Suprapubic skin (tissue), 4 donors: Measurements from ENCODE around the gene SERPIND1. TPM values are rescaled to one million over a fixed set of nuclear protein-coding genes. Genes with fewer than 3 reads are reported as not detected.

ENCODE experiments used
- DNase-seq, 2 donors: peaks; one replicate each; pipeline ENCODE4 v3.0.0-alpha.2; 2019; ENCODE audit warnings: low spot score in 2 of 2
- H3K27ac ChIP-seq: fragments of 200-600 bp; sonication (generic); one replicate; pipeline ENCODE4 v1.5.1; 2019
- H3K27me3 ChIP-seq: fragments of 200-600 bp; sonication (generic); one replicate; pipeline ENCODE4 v1.5.1; 2019
- H3K36me3 ChIP-seq: fragments of 200-600 bp; sonication (generic); one replicate; pipeline ENCODE4 v1.5.1; 2019
- H3K4me1 ChIP-seq: fragments of 200-600 bp; sonication (generic); one replicate; pipeline ENCODE4 v1.5.1; 2019
- H3K4me3 ChIP-seq: fragments of 200-600 bp; sonication (generic); one replicate; pipeline ENCODE4 v1.5.1; 2019; ENCODE audit warnings: mild to moderate bottlenecking
- H3K9me3 ChIP-seq: fragments of 200-600 bp; sonication (generic); one replicate; pipeline ENCODE4 v1.5.1; 2019
- CTCF ChIP-seq, 2 donors: fragments of 200-600 bp in 1 of 2; fragments of 450-650 bp in 1 of 2; sonication (generic) in 1 of 2; IDR thresholded peaks; one replicate each; pipeline ENCODE4 v1.5.1; 2016 to 2019; ENCODE audit warnings: antibody characterized with exemption in 2 of 2, mild to moderate bottlenecking in 1 of 2, moderate library complexity in 1 of 2
- EP300 ChIP-seq: sonication (generic); formaldehyde crosslinking; IDR thresholded peaks from one replicate; pipeline ENCODE4 v1.6.1; 2017; ENCODE audit warnings: antibody characterized with exemption
- POLR2A ChIP-seq, 2 donors: fragments of 450-650 bp; IDR thresholded peaks; one replicate each; pipeline ENCODE4 v1.6.1; 2017; ENCODE audit warnings: antibody characterized with exemption in 2 of 2, mild to moderate bottlenecking in 2 of 2, moderate library complexity in 2 of 2
- POLR2AphosphoS5 ChIP-seq, 3 donors: sonication (generic); formaldehyde crosslinking; IDR thresholded peaks; one replicate each; pipeline ENCODE4 v1.6.1; 2017; ENCODE audit warnings: antibody characterized with exemption in 3 of 3
- WGBS: methylation state at CpG from one replicate; pipeline ENCODE4 v1.1.5; 2018; 5-methylcytosine and 5-hydroxymethylcytosine counted together
- total RNA-seq, 4 donors: library from RNA; depleted of rRNA; stranded (reverse); fragments of >200 nt; gene quantifications; one replicate each; pipeline ENCODE4 v1.1.0, GENCODE V29; 2016

The SERPIND1 gene
- total RNA-seq, 4 donors from 2014 or later: 0.40 TPM; not detected in 3

- Histone ChIP-seq H3K4me1 (no peaks in the 10 kb centered on the region), H3K27ac (no peak overlapping the region), H3K9me3 (no peaks in the 10 kb centered on the region), H3K4me3 (no peak overlapping the region), H3K27me3 (no peaks in the 10 kb centered on the region), H3K36me3 (peaks cover 9% of the 10 kb centered on the region)
- DNase-seq: no peak
- 87% methylated on average over 9 of the region's 9 CpGs for WGBS
- TF ChIP-seq POLR2AphosphoS5 (IDR thresholded peaks at IDR 0.05) (no peak), EP300 (no peak), POLR2A (IDR thresholded peaks at IDR 0.05) (no peak), CTCF (IDR thresholded peaks at IDR 0.05) (no peak)
Observed at GRCh38 chr22:20771918-20772625, 1.8 kb upstream of the SERPIND1 start.

DNA sequence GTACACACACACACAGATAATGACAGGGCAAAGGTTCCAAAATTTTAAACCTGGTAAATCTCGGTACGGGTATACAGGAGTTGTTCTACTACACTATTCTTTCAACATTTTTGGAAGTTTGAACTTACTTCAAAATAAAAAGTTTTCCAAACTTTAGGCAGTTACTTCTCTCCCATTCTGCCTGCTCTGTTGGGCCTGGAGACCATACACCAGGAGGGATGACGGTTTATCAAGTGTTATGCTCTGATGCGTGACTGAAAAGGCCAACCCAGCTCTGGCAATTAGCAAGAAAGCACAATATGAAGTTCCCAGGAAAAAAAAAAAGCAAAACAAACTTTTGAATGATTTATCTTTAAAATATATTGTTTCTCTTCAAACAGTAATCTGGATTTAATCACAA, 969 bp downstream of the SERPIND1 start:
- peaks cover 15% of the 10 kb centered on the region for H3K4me1 ChIP-seq
- DNase-seq: no peak
- H3K9me3 ChIP-seq: no peaks in the 10 kb centered on the region
- peaks cover 16% of the 10 kb centered on the region for H3K36me3 ChIP-seq
- 96% methylated on average over 4 of the region's 4 CpGs for WGBS
- no peaks in the 10 kb centered on the region for H3K27me3 ChIP-seq
- H3K27ac ChIP-seq: no peak overlapping the region
- no peak overlapping the region for H3K4me3 ChIP-seq
- TF ChIP-seq EP300 (no peak), POLR2A (IDR thresholded peaks at IDR 0.05) (no peak), POLR2AphosphoS5 (IDR thresholded peaks at IDR 0.05) (no peak)

- H3K27ac ChIP-seq: no peak overlapping the region
- H3K4me1 ChIP-seq: peaks cover 15% of the 10 kb centered on the region
- no peaks in the 10 kb centered on the region for H3K9me3 ChIP-seq
- peaks cover 16% of the 10 kb centered on the region for H3K36me3 ChIP-seq
- TF ChIP-seq CTCF (IDR thresholded peaks at IDR 0.05) (no peak), POLR2AphosphoS5 (IDR thresholded peaks at IDR 0.05) (no peak), POLR2A (IDR thresholded peaks at IDR 0.05) (no peak), EP300 (no peak)
- H3K4me3 ChIP-seq: no peak overlapping the region
- DNase-seq: no peak
- no peaks in the 10 kb centered on the region for H3K27me3 ChIP-seq
- 89% methylated on average over 4 of the region's 4 CpGs for WGBS
Observed at GRCh38 chr22:20775342-20775895, 1.5 kb downstream of the SERPIND1 start.

GRCh38 chr22:20776624-20777405, 2.9 kb downstream of the SERPIND1 start:
- Histone ChIP-seq H3K4me3 (no peak overlapping the region), H3K36me3 (peaks cover 16% of the 10 kb centered on the region), H3K27ac (peak overlapping the region; percentile 82), H3K27me3 (no peaks in the 10 kb centered on the region), H3K9me3 (no peaks in the 10 kb centered on the region), H3K4me1 (peaks cover 15% of the 10 kb centered on the region)
- no peak for DNase-seq
- no peak for TF ChIP-seq POLR2A (IDR thresholded peaks at IDR 0.05)
- TF ChIP-seq EP300: no peak
- no peak for TF ChIP-seq POLR2AphosphoS5 (IDR thresholded peaks at IDR 0.05)
- TF ChIP-seq CTCF (IDR thresholded peaks at IDR 0.05): no peak
- 92% methylated on average over 17 of the region's 17 CpGs for WGBS

GRCh38 chr22:20777420-20778177, 3.7 kb downstream of the SERPIND1 start:
- no peaks in the 10 kb centered on the region for H3K9me3 ChIP-seq
- peaks cover 15% of the 10 kb centered on the region for H3K4me1 ChIP-seq
- no peaks in the 10 kb centered on the region for H3K27me3 ChIP-seq
- DNase-seq: no peak
- TF ChIP-seq CTCF (IDR thresholded peaks at IDR 0.05) (no peak), POLR2A (IDR thresholded peaks at IDR 0.05) (no peak), EP300 (no peak), POLR2AphosphoS5 (IDR thresholded peaks at IDR 0.05) (no peak)
- H3K36me3 ChIP-seq: peaks cover 19% of the 10 kb centered on the region
- 62% methylated on average over 10 of the region's 10 CpGs for WGBS
- H3K4me3 ChIP-seq: no peak overlapping the region
- H3K27ac ChIP-seq: peak overlapping the region; percentile 82
